AG04449 (cell line): ENCODE measurements around the gene SYT17.

ENCODE experiments used
- CTCF ChIA-PET: fragments of 350-600 bp; formaldehyde crosslinking; extraction: SDS; loops from one replicate; lab custom pipeline; 2021; ENCODE audit warnings: antibody characterized with exemption; lab: Yijun Ruan, JAX
- POLR2A ChIA-PET: fragments of 400-600, 350-600 bp; formaldehyde crosslinking; extraction: SDS; loops from one replicate; lab custom pipeline; 2020; ENCODE audit warnings: antibody characterized with exemption, inconsistent platforms; lab: Yijun Ruan, JAX
- DNase-seq: peaks from one replicate; pipeline ENCODE4 v3.0.0-alpha.2; 2010; ENCODE audit warnings: low read depth, low spot score
- H3K4me3 ChIP-seq: 2 replicates; pipeline ENCODE4 v1.5.1; 2011; ENCODE audit warnings: low read depth, mild to moderate bottlenecking, control low read depth, low read length
- TF ChIP-seq, protein P1 (sequence below): IDR thresholded peaks from one replicate; pipeline ENCODE4 v1.5.1; 2011; ENCODE audit warnings: mild to moderate bottlenecking, moderate library complexity, low read length, control low read depth, inconsistent platforms; ENCODE audit not compliant: insufficient read depth; ENCODE audit errors: missing control alignments

The SYT17 gene

DNA sequence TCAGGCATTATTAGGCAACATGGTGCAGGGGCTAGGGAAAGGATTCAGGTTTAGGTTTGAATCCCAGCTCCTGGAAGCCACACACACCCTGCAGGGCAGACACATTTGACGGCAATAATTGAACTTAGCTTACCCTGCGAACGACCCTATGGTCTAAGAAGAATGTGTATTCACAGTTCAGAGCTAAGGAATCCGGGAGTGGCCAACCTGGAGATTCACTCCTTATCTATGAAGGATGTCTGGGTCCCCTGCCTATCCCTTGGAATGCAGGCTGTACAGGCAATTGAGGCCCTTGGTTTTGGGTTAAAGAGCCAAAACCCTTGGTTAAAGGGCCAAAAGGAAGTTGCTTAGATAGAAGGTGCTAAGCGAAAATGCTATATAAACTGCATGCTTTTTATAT, 2.9 kb upstream of the SYT17 start:
- no peak overlapping the region for H3K4me3 ChIP-seq
- ChIA-PET POLR2A (no interaction called here), CTCF (no interaction called here)
- DNase-seq = no peak
- TF ChIP-seq, protein P1, sequence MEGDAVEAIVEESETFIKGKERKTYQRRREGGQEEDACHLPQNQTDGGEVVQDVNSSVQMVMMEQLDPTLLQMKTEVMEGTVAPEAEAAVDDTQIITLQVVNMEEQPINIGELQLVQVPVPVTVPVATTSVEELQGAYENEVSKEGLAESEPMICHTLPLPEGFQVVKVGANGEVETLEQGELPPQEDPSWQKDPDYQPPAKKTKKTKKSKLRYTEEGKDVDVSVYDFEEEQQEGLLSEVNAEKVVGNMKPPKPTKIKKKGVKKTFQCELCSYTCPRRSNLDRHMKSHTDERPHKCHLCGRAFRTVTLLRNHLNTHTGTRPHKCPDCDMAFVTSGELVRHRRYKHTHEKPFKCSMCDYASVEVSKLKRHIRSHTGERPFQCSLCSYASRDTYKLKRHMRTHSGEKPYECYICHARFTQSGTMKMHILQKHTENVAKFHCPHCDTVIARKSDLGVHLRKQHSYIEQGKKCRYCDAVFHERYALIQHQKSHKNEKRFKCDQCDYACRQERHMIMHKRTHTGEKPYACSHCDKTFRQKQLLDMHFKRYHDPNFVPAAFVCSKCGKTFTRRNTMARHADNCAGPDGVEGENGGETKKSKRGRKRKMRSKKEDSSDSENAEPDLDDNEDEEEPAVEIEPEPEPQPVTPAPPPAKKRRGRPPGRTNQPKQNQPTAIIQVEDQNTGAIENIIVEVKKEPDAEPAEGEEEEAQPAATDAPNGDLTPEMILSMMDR = no peak

DNA sequence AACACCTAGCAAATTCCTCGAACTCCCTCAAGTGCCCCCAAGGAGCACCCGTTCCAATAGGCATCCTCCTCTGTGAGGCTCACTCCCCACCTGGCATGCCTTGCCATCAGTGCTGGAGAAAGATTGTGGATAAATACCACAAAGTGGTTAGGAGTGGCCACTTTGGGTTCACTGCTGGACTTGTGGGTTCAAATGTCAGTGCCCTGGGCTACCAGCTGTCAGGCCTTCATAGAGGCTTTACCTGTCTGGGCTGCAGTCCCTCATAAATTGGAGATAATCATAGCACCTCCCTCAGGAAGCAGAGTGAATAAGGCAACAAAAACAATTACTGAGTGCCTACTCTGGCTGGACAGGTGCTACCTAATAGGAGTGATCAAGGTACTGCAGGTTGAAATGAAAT, 1.5 kb upstream of the SYT17 start:
- TF ChIP-seq, protein P1 = no peak
- ChIA-PET CTCF (interaction anchor here (0.9 to 1.4 kb wide), 3 partner anchors 12 to 80 kb away, joined by 3 to 5 read pairs (median 3); no protein-coding TSS in a partner anchor), POLR2A (no interaction called here)
- no peak for DNase-seq
- H3K4me3 ChIP-seq = no peak overlapping the region

DNA sequence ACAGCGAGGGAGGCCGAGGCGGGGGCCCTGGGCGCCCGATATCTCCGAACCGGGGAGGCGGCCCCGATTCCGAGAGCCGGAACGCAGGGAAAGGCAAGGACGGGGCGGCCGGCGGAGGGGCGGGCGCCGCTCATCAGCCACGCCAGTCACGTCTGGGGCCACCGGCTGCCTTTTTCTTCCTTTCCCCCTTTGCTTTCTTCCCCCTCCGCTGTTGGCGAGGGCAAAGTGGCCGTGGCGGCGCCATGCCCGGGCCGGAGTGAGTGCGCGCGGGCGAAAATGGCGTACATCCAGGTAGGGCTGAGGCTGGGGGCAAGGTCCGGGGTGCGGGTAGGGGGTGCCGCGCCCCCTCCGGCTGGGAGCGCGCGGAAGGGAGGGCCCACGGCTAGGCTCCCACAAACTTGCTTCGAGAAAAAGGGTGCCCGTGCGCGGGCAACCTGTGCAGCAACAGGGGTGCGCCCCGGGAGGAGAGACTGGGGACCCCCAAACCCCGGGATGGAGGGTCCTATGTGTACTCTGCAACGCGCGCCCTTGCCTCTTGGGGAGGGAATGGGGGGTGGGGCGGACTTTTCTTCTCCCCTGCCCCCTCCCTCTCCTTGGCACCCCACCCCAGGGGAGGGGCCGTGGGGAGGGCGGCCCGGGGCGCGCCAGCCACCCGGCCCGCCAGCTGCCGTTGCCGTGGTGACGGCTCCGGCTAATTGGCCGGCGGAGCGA, 486 bp downstream of the SYT17 start:
- ChIA-PET POLR2A (no interaction called here), CTCF (interaction anchor here (1.3 kb wide), 1 partner anchor 11 kb away, joined by 5 read pairs; no protein-coding TSS in a partner anchor)
- no peak overlapping the region for H3K4me3 ChIP-seq
- no peak for DNase-seq
- TF ChIP-seq, protein P1 = no peak

DNA sequence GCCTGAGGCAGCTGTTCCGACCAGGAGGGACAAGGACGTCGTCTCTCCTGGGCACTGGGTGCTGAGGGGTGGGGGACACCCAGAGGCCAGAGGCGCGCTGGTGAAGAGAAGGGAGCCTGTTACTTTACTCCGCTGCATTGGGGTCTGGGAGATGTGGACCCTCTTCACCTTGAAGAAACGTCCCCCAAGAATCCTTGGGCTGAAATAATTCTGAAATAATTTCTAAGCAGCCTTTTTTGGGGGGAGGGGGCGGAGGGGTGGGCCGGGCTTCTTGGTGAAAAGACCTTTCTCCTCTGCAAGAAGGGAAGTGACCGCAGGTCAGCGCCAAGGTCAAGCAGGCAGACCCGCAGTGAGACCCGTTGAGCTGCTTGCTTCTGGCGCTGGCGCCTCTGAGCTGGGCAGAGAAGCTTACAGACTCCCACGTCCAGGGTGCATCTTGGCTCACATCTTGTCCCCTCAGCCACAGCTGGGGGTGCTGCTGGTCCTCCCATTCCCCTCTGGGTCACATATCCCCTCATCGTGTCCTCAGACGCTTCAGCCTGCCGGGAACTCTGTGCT, 1.1 kb downstream of the SYT17 start:
- no peak for DNase-seq
- no peak overlapping the region for H3K4me3 ChIP-seq
- POLR2A ChIA-PET = no interaction called here
- TF ChIP-seq, protein P1 = no peak
- CTCF ChIA-PET = interaction anchor here (1.3 kb wide), 1 partner anchor 10 kb away, joined by 5 read pairs; no protein-coding TSS in a partner anchor

DNA sequence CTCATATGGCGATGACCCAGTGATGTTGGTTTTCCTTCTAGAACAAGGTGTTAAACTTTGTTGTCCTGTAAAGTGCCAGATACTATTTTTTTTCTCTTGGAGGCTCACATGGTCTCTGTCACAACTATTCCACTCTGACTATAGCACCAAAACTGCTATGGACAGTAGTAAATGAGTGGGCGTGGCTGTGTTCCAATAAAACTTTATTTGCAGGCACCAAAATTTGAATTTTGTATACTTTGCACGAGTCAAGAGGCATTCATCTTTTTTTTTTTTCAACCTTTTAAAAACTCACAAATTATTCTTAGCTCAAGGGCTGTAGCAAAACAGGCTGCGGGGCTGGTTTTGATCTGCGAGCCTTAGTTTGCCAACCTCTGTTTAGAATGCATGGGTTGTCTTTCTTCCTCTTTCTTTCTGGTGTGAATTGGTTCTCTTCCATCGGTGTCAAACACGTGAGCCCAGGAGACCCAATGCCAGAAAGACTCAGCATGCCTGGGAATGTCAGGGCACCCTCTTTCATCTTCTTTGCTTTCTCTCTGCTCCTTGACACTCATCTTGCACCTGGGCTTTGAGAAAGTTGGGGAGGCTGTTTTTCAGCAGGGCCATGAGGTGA, 2.1 kb downstream of the SYT17 start:
- CTCF ChIA-PET = interaction anchor here (1.5 kb wide), 1 partner anchor 84 kb away, joined by 5 read pairs; no protein-coding TSS in a partner anchor
- POLR2A ChIA-PET = no interaction called here
- no peak overlapping the region for H3K4me3 ChIP-seq
- TF ChIP-seq, protein P1 = no peak
- no peak for DNase-seq
